Myocyte (in vitro differentiated cells): ENCODE data around the gene ILF3. TPM values are rescaled to one million over a fixed set of nuclear protein-coding genes. Genes with fewer than 3 reads are reported as not detected.
A peak's percentile ranks its signal among the peaks of the same experiment; 100 is the strongest.

Source experiments
- DNase-seq: peaks from one replicate; pipeline ENCODE4 v3.0.0-alpha.2; 2012; ENCODE audit warnings: low read depth
- polyA plus RNA-seq: library from polyadenylated mRNA; unstranded; fragments of >200 nt; gene quantifications from one replicate; pipeline ENCODE4 v1.2.1, GENCODE V29; 2012; ENCODE audit warnings: missing spikeins
- total RNA-seq: library from RNA; depleted of rRNA; stranded (reverse); fragments of >200 nt; gene quantifications from 2 replicates; pipeline ENCODE4 v1.2.3, GENCODE V29; 2014

ILF3 gene
- total RNA-seq = 94.6 and 116 TPM in 2 replicates
- polyA plus RNA-seq = 116 TPM

DNA sequence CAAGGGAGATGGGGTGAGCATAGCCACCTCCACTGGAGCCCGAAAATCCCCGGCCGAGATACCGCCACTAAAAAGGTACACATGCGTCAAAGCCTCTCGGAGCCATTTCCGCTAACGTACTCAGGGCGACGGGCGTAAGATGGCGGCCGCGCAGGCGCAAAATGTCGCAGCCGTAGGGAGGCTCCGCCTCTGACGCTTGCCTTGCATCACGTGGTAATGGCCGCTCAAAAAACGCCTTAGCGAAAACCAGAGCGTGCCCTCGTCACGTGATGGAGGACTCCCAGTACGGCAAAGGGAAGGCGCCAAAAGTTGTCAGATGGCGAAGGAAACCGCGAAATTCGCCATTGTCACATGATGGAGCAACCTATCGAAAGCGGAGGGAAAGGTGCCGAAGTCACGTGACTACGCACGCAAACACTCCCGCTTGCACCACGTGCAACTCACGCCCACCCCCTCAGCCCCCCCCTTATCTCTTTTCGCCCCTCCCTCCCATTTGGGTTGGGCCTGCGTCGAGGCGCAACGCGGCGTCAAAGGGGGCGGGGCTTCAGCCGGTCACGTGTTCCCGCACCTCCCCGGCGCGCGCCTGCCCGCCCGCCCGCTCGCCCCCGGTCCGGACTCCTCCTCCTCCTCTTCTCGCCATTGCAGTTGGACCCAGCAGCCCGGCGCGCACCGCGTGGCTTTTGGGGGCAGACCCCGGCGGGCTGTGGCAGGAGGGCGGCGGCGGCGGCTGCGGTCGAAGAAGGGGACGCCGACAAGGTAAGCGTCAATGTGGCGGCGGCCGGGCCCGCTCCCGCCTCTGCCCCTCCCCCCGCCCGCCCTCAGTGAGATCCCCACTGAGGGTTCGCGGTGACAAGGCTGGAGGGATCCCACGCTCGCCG, at the start of gene ILF3:
Gene ILF3, plus strand, starts transcription at position 615 of the 878 bp plus-strand sequence. CDS start 16,260 bp downstream, outside the sequence.
- DNase-seq = peak; percentile 100

- no peak for DNase-seq
Observed at GRCh38 chr19:10604460-10604980, 49.6 kb upstream of the ILF3 start.

- no peak for DNase-seq
Observed at GRCh38 chr19:10611907-10612306, 42.2 kb upstream of the ILF3 start.

DNA sequence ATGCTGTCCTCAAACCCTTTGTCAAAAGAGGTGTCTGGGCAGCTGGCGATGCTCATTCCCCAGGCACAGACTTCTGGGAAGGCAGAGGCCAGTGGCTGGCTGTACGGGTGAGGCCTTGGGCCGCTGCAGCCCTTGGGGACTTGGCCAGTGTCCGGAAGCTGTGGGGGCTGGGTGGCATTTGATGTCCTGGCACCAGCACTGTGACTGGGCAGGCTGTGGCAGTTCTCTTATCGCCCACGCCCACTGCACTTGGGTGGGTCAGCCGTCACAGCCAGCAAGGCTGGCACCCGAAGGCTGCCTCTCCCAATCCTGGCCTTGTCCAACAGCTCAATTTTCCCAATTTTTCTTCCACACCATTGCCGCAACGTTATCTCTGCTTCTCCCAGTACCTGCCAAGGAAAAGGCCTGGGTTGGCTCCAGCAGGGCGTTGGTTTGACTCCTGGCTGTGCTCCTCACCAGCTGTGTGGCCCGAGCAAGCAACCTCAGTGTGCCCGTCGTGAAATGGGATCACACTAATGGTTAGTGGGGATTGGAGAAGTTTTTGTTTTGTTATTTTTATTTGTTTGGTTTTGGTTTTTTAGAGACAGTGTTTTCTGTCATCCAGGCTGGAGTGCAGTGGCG, 41.5 kb upstream of the ILF3 start:
- peak; percentile 58 for DNase-seq

DNA sequence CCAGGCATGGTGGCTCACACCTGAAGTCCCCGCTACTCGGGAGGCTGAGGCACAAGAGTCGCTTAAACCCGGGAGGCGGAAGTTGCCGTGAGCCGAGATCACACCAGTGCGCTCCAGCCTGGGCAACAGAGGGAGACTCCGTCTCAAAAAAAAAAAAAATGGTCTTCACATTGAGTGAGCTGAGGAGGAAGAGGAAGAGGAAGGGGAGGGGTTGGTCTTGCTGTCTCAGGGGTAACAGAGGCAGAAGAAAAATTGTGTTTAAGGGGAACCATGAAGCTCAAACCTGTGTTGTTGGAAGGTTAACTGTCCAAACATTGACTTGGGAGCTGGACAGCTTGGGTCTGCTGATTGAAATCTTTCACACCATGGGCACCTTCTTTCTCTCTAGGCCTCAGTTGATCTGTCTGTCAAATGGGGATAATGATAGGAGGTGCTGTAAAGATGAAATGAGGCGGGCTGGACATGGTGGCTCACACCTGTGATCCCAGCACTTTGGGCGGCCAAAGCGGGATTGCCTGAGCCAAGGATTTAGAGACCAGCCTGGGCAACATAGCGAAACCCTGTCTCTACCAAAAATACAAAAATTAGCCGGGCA, 38.6 kb upstream of the ILF3 start:
- no peak for DNase-seq

- DNase-seq = peak; percentile 71
Observed at GRCh38 chr19:10617409-10618121, 36.6 kb upstream of the ILF3 start.

GRCh38 chr19:10618846-10619245, 35.3 kb upstream of the ILF3 start:
- DNase-seq = no peak

DNA sequence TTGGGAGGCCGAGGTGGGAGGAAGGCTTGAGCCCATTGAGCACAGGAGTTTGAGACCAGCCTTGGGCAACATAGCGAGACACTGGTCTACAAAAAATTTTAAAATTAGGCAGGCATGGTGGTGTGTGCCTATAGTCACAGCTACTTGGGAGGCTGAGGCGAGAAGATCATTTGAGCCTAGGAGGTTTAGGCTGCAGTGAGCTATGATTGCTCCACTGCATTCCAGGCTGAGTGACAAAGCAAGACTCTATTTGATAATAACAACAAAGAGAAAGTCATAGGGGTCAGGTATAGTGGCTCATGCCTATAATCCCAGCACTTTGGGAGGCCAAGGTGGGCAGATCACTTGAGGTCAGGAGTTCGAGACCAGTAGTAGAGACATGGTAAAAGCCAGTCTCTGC, 33.4 kb upstream of the ILF3 start:
- no peak for DNase-seq

- no peak for DNase-seq
Observed at GRCh38 chr19:10621966-10622365, 32.2 kb upstream of the ILF3 start.

- peak; percentile 9 for DNase-seq
Observed at GRCh38 chr19:10624585-10624984, 29.6 kb upstream of the ILF3 start.

DNA sequence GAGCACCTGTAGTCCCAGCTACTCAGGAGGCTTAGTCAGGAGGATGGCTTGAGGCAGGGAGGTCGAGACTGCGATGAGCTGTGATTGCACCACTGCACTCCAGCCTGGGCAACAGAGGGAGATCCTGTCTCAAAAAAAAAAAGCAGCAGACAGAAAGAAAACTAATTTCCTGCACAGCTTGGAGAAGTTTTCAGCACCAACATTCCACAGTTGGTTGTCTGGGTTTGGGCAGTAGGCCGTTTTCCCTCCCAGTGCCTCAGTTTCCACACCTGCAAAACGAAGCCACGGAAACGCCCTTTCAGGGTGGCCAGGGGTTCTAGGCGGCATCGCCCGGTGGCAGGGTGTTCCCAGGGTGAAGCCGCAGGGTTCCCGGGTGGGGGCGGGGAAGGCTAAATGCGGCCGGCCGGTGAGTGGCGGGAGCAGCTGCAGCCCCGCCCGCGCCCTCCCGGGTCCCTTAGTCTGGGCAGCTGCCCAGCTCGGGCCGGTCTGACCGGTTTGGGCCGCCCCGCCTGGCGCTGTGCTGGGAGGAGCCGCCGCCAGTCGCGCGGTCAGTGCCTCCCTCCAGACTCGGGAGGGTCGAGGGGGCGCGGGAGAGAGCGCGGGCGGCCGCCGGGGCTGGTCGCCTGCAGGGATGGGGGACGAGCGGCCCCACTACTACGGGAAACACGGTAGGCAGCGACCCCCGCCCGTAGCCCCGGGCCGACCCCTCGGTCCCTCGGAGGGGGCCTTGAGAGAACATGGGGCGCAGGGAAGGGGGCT, 29.0 kb upstream of the ILF3 start, which contains the start of gene SLC44A2:
Gene SLC44A2, plus strand, starts transcription at position 551 of the 759 bp plus-strand sequence. Its CDS starts 81 bp downstream, at position 632.
- DNase-seq = peak; percentile 94

- DNase-seq = peak; percentile 12
Observed at GRCh38 chr19:10625762-10626138, 28.4 kb upstream of the ILF3 start.

DNA sequence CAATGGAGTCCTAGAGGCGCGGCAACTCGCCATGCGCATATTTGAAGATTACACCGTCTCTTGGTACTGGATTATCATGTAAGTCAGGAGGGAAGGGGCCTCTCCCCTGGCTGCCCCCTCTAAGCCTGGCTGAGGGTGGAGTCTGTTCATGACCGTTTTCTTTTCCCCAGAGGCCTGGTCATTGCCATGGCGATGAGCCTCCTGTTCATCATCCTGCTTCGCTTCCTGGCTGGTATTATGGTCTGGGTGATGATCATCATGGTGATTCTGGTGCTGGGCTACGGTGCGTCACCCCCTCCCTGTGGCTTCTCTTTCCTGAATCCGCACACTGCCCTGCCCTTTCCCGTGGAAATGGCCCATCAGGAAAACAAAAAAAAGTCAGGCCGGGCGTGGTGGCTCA, 22.3 kb upstream of the ILF3 start:
- DNase-seq = no peak

- DNase-seq = no peak
Observed at GRCh38 chr19:10634430-10634829, 19.7 kb upstream of the ILF3 start.

- DNase-seq = no peak
Observed at GRCh38 chr19:10634963-10635362, 19.2 kb upstream of the ILF3 start.

DNA sequence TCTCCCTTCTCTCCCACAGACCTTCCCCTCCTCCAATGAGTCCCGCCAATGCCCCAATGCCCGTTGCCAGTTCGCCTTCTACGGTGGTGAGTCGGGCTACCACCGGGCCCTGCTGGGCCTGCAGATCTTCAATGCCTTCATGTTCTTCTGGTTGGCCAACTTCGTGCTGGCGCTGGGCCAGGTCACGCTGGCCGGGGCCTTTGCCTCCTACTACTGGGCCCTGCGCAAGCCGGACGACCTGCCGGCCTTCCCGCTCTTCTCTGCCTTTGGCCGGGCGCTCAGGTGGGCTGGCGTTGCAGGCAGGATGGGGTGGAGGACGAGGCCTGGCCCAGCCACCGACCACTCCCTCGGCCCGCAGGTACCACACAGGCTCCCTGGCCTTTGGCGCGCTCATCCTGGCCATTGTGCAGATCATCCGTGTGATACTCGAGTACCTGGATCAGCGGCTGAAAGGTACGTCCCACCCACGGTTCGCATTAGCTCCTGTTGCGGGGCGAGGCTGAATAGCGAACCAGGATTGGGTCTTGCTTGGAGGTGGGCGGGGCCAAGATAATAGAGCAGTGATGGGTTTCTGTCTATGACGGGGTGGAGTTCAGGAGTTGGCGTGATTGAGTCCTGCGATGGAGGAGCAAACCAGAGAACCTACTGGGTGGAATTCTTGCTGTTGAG, 17.7 kb upstream of the ILF3 start:
- DNase-seq = no peak

- DNase-seq = no peak
Observed at GRCh38 chr19:10637894-10638293, 16.3 kb upstream of the ILF3 start.

DNA sequence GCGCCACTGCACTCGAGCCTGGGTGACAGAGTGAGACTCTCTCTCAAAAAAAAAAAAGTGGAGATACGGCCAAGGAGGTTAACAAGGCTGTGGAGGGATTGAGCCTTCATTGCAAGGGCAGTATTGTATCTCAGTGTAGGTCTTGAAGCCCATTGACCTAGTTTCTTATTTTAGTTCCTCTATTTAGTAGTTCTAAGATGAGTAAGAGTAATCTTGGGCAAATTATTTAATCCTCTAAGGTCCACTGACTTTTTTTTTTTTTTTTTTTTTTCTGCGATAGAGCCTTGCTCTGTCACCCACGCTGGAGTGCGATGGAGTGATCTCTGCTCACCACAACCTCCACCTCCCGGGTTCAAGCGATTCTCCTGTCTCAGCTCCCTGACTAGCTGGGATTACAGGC, 14.3 kb upstream of the ILF3 start:
- no peak for DNase-seq

- no peak for DNase-seq
Observed at GRCh38 chr19:10640361-10640760, 13.8 kb upstream of the ILF3 start.

DNA sequence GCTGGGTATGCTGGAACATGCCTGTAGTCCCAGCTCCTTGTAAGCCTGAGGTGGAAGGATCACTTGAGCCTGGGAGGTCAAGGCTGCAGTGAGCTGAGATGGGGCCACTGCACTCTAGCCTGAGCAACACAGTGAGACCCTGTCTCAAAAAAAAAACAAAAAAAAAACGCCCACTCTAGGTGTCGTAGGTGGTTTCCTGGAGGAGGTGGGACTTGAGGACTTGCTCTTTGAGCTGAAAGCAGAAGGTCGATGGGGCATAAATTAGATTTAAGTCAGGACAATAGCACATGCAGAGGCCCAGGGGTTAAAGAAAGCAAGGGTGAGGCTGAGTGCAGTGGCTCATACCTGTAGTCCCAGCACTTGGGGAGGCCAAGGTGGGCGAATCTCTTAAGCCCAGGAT, 12.9 kb upstream of the ILF3 start:
- no peak for DNase-seq
